SJCRH30 (cell line): ENCODE data around the gene BTF3. TPM values are rescaled to one million over a fixed set of nuclear protein-coding genes. Genes with fewer than 3 reads are reported as not detected.

Experiments
- DNase-seq, 2 experiments: peaks; one replicate each; pipeline ENCODE4 v3.0.0-alpha.2; 2015 to 2020
- H3K27ac ChIP-seq: fragments of 250-450 bp; sonication (Bioruptor Pico); 2 replicates; pipeline ENCODE4 v1.5.1; 2020; ENCODE audit warnings: mild to moderate bottlenecking, moderate library complexity
- H3K27me3 ChIP-seq: fragments of 250-450 bp; sonication (Bioruptor Pico); 2 replicates; pipeline ENCODE4 v1.5.1; 2020; ENCODE audit warnings: mild to moderate bottlenecking, moderate library complexity
- H3K36me3 ChIP-seq: fragments of 250-450 bp; sonication (Bioruptor Pico); 2 replicates; pipeline ENCODE4 v1.5.1; 2020; ENCODE audit warnings: mild to moderate bottlenecking, moderate library complexity
- H3K4me1 ChIP-seq: fragments of 250-450 bp; sonication (Bioruptor Pico); 2 replicates; pipeline ENCODE4 v1.5.1; 2020; ENCODE audit warnings: mild to moderate bottlenecking, moderate library complexity
- H3K4me3 ChIP-seq: fragments of 250-450 bp; sonication (Bioruptor Pico); 2 replicates; pipeline ENCODE4 v1.5.1; 2020; ENCODE audit warnings: mild to moderate bottlenecking, moderate library complexity
- H3K9me3 ChIP-seq: fragments of 250-450 bp; sonication (Bioruptor Pico); replicated peaks from 2 replicates; pipeline ENCODE4 v1.5.1; 2020; ENCODE audit warnings: mild to moderate bottlenecking, moderate library complexity
- total RNA-seq: library from RNA; depleted of rRNA; stranded (reverse); fragments of >200 nt; shearing (Covaris generic); gene quantifications from 2 replicates; pipeline ENCODE4 v1.2.3, GENCODE V29; 2014

BTF3 gene
- total RNA-seq, 1 experiment from 2014 or later = 1,184 TPM

DNA sequence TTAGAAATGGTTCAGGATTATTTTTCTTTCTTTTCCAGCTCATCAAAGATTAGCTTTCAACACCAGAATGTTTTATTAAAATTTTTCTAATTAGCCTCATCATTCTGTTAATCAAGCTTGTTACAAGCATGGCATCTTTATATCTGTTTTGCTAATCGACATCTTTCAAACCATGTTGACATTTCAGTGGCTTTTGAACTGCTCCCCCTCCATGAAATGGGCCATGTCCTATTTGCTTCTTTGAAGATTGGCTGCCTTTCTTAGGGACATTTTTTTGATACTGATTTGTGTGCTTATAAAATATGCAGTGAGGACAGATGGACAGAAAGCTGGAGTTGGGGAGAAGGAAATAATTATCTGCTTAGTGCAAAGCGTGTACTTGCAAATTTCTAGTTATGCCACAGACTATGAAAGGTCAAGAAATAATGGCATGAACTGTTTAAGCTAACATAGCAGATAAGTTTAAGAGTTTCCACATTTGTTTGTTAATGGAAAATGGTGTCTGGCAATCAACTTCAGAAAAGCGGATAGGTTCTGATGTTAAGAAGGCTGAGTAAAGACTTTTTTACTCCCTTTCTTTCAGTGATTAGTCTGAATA, 27.5 kb downstream of the BTF3 start:
- Histone ChIP-seq H3K36me3 (no peaks in the 10 kb centered on the region), H3K9me3 (no peaks in the 10 kb centered on the region), H3K4me3 (no peak overlapping the region)

DNA sequence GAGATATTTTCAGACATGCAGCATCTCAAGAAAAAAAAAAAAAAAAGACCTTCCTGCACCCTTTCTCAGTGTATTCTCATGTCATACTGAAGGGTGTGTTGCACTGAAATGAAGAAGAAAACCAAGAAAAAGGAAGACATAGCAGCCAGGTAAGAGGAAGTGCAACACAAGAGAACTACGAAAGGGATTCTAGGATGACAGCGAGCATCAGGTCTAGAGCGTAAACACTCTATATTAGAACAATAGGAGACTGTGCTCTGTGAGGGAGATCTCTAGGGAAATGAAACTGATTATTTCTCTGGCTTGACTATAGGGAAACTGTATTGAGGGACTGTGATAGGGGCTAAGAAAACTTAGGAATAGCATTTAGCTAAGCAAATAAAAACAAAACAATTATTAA, 30.0 kb downstream of the BTF3 start:
- DNase-seq = no peak
- H3K27me3 ChIP-seq = no peaks in the 10 kb centered on the region
- no peaks in the 10 kb centered on the region for H3K9me3 ChIP-seq
- no peaks in the 10 kb centered on the region for H3K4me1 ChIP-seq
- no peaks in the 10 kb centered on the region for H3K36me3 ChIP-seq
- no peak overlapping the region for H3K27ac ChIP-seq
- H3K4me3 ChIP-seq = no peak overlapping the region

More for the DNA sequence above, 27.5 kb downstream of the BTF3 start:
- no peak for DNase-seq
- Histone ChIP-seq H3K4me1 (no peaks in the 10 kb centered on the region), H3K27me3 (no peaks in the 10 kb centered on the region), H3K27ac (no peak overlapping the region)

DNA sequence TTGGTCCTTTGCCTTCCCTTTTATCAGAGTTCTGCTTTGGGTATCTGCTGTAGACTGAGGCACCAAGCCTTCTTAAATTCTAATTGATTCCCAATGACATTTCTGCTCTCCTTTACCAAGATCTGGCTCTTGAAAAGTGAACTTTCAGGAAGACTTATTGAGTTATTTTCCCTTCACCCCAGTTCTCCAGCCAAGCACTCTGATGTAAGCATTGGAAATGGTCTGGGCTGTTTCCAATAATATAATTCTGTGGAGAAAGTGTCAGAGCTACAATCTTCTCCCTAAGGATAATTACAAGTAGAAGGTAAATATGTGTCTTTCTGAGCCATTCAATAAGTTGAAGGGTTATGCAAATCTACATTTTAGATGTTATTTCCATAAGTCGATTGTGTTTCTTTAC, 30.8 kb downstream of the BTF3 start:
- H3K9me3 ChIP-seq = no peaks in the 10 kb centered on the region
- H3K4me3 ChIP-seq = no peak overlapping the region
- H3K36me3 ChIP-seq = no peaks in the 10 kb centered on the region
- DNase-seq = no peak
- no peaks in the 10 kb centered on the region for H3K4me1 ChIP-seq
- H3K27me3 ChIP-seq = no peaks in the 10 kb centered on the region
- no peak overlapping the region for H3K27ac ChIP-seq

DNA sequence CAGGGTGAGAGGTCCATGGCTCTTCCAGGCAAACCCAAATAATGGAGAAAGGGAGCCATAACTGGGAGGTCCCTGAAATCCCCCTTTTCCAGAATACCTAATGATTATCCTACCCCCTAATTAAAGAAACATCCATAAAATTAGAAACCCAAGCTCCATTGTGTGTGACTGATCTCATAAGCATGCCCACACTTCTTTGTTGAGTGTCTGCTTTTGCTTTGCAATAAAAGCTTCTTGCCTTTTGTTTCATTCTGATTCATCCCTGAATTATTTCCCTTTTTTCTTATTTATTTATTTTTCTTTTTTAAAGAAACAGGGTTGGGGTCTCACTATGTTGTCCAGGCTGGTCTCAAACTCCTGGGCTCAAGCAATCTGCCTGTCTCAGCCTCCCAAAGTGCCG, 33.1 kb downstream of the BTF3 start:
- H3K27ac ChIP-seq = no peak overlapping the region
- no peaks in the 10 kb centered on the region for H3K9me3 ChIP-seq
- no peaks in the 10 kb centered on the region for H3K4me1 ChIP-seq
- no peak overlapping the region for H3K4me3 ChIP-seq
- no peaks in the 10 kb centered on the region for H3K27me3 ChIP-seq
- DNase-seq = no peak
- H3K36me3 ChIP-seq = no peaks in the 10 kb centered on the region

DNA sequence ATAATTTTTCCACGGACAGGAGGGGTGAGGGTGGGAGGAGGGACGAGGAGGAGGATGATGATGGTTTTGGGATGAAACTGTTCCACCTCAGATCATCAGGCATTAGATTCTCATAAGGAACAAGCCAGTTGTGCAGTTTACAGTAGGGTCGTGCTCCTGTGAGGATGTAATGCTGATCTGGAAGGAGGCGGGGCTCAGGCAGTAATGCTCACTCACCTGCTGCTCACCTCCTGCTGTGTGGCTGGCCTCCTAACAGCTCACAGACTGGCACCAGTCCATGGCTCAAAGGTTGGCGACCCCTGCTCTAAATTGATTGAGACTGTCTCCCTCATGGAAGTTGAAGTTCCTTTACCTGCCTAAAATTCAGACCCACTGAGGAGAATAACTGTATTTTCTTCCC, 34.0 kb downstream of the BTF3 start:
- no peak for DNase-seq
- no peaks in the 10 kb centered on the region for H3K4me1 ChIP-seq
- no peaks in the 10 kb centered on the region for H3K36me3 ChIP-seq
- H3K27me3 ChIP-seq = no peaks in the 10 kb centered on the region
- H3K9me3 ChIP-seq = no peaks in the 10 kb centered on the region
- H3K27ac ChIP-seq = no peak overlapping the region
- H3K4me3 ChIP-seq = no peak overlapping the region

DNA sequence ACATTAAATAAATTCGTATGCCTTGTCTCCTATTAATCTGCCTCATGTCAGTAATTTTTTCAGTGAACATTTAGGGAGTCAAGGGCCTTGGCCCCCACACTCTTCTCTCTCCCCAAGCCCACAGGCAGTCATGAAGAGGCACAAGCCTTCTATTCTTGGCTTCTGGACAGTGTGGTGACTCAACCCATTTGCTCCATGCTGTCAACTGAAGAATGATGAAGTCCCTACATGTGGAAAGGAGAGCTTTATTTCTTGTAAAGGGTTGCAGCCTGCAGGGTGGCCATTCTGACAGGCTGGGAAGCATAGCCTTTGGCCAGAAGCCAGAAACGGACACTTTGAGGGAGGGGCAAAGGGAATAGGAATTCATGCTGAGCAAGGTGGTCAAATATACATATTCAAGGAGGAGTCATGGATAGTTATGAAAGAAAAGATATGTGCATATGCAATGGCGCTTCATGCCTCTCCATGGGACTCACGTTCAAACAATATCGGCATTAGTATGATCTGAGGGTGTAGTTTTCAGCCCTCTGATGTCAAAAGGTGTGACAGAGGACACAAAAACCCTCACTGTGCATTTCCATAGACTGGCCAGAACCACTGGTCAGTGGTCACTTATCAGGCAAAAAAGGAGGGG, 35.9 kb downstream of the BTF3 start:
- no peaks in the 10 kb centered on the region for H3K36me3 ChIP-seq
- no peak overlapping the region for H3K4me3 ChIP-seq
- H3K9me3 ChIP-seq = no peaks in the 10 kb centered on the region
- H3K27me3 ChIP-seq = no peaks in the 10 kb centered on the region
- no peak for DNase-seq
- H3K4me1 ChIP-seq = no peaks in the 10 kb centered on the region
- H3K27ac ChIP-seq = no peak overlapping the region

DNA sequence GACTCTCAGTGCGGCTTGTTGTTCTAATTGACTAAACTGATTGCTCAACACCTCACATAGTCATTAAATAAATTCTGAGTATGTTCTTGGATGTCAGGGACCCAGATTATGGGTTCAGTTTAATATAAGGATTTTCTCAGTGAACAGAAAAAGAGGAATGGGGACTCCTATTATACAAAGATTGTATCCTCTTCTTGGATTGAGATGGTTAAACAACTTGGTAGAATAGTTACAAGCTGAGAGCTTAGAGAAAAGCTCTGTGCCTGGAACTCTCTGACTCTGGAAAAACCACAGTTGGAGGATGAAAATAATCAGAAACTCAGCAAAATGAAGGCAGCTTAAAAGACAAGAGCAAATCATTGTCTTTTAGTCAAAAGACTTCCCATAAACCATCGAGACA, 36.7 kb downstream of the BTF3 start:
- Histone ChIP-seq H3K27me3 (no peaks in the 10 kb centered on the region), H3K4me1 (no peaks in the 10 kb centered on the region), H3K4me3 (no peak overlapping the region), H3K27ac (no peak overlapping the region), H3K36me3 (no peaks in the 10 kb centered on the region), H3K9me3 (no peaks in the 10 kb centered on the region)
- no peak for DNase-seq

DNA sequence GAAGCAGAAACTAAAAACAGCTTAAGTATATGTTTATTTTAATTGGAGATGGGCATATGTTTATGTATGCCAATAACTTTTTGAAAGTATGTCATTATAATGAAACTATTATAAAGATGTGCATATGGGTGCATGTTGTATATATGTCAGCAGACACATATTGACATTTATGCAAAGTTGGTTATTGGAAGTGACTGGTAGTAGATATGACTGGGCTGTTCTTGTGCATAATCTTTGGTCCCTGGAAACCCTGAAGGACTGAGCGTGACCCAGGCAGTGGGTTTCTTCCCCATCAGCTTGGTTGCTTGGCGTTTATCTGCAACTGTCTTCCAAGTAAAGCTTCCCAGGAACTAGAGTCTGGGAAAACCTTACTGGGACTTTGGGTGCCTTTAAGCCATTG, 41.5 kb downstream of the BTF3 start:
- no peak for DNase-seq
- H3K27ac ChIP-seq = no peak overlapping the region

DNA sequence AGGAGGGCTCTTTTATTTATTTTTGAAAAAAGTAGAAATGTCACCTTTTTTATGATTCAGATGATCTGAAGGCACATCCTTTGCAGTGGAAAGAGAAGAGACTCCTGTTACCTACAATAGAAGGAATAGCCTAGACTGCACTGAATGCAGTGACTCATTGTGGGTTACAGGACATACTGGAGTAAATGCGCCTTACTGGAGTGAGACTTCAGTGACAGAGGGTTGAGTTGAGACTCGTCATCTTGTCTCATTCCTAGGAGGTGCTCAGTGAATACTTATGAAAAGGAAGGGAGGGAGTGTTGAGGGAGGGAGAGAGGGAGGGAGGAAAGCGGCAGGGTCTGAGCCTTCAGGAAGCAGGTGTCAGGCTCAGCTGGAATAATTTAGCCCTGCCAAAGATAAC, 42.0 kb downstream of the BTF3 start:
- Histone ChIP-seq H3K9me3 (no peaks in the 10 kb centered on the region), H3K27ac (no peak overlapping the region), H3K27me3 (no peaks in the 10 kb centered on the region), H3K36me3 (no peaks in the 10 kb centered on the region), H3K4me1 (no peaks in the 10 kb centered on the region), H3K4me3 (no peak overlapping the region)
- no peak for DNase-seq

More for the DNA sequence above, 41.5 kb downstream of the BTF3 start:
- H3K9me3 ChIP-seq = no peaks in the 10 kb centered on the region
- no peaks in the 10 kb centered on the region for H3K4me1 ChIP-seq
- H3K36me3 ChIP-seq = no peaks in the 10 kb centered on the region
- no peak overlapping the region for H3K4me3 ChIP-seq
- no peaks in the 10 kb centered on the region for H3K27me3 ChIP-seq

DNA sequence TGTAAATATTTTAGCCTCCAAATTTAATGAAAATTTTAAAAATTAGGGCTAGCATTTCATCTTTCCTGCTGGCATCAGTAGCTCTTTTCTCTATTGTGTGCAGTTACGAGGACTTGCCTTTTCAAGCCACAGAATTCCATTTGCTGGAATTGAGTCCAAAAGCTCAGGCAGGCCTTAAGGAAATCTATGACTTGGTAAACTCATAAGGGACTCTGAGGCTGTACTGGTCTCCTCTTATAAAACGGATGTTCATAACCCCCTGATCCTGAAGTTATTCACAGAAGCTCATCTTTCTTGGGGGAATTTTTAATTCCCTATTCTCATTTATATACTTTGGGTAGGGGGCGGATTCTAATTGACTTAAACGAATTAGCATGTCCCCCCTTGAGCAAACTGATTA, 43.8 kb downstream of the BTF3 start:
- no peaks in the 10 kb centered on the region for H3K9me3 ChIP-seq
- H3K36me3 ChIP-seq = no peaks in the 10 kb centered on the region
- no peak overlapping the region for H3K27ac ChIP-seq
- no peaks in the 10 kb centered on the region for H3K27me3 ChIP-seq
- peak overlapping the region; percentile 10; the same call in 1 of the 2 replicates for H3K4me3 ChIP-seq
- DNase-seq = no peak
- no peaks in the 10 kb centered on the region for H3K4me1 ChIP-seq

DNA sequence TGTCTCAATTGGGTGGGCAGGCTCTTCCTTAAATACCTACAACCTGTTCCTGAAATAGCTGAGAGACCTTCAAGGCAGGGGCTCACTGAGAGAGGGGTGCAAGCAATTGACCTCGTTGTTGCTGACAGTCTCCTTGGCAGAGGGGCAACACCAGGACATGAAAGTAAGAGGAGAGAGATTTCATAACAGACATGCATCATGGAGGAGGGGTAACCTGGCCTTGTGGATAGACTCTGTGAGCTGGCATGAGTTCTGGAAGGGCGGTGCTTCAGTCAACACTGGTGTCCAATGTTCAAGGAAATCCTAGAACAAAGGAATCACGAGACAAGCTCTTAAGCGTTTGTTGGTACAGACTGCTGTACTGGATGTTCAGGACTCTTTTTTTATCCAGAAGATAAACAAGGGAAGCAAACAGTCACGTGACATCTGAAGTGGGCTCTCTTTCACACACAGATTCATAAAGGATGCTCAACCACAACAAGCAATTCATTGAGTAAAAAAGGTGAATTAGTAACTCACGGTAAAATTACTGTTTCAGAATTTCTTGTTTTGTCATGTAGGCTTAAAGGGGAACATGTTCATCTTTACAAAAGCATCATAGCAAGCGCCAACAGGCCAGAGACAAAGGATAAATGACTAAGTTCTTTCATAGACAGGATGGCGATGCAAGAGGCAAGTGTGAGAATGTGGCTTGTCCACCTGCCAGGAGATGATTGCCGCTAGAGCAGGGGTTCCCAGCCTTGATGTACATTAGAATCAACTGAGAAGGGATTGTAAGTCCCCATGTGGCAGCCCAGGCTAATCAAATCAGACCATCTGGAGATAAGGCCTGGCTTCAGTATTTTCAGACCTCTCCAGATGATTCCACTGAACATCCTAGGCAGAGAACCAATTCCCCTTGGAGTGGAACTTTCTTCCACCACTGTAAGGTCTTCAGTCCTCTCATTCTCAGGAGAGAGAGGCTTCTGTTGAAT, 46.5 kb downstream of the BTF3 start:
- Histone ChIP-seq H3K4me1 (no peaks in the 10 kb centered on the region), H3K9me3 (no peaks in the 10 kb centered on the region), H3K27ac (no peak overlapping the region), H3K4me3 (no peak overlapping the region), H3K36me3 (no peaks in the 10 kb centered on the region), H3K27me3 (no peaks in the 10 kb centered on the region)
- no peak for DNase-seq

DNA sequence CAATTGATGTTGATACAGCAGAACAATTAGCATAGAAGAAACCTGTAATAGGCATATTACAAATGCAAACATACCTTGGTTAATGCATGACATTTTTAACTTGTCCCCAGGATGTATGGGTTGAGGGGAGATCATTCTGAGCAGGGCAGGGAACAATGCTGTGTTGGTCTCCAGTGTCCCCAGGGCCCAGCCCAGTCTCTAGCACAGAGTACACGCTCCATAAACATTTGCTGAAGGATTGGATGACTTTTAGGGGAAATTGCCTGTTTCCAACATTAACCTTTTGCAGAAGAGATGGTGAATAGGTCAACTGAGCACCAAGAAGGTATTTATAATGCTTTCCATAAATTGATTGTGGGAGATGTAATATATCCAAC, 47.1 kb downstream of the BTF3 start:
- no peaks in the 10 kb centered on the region for H3K9me3 ChIP-seq
- no peaks in the 10 kb centered on the region for H3K27me3 ChIP-seq
- no peak for DNase-seq
- no peak overlapping the region for H3K4me3 ChIP-seq
- no peak overlapping the region for H3K27ac ChIP-seq
- no peaks in the 10 kb centered on the region for H3K4me1 ChIP-seq
- no peaks in the 10 kb centered on the region for H3K36me3 ChIP-seq

DNA sequence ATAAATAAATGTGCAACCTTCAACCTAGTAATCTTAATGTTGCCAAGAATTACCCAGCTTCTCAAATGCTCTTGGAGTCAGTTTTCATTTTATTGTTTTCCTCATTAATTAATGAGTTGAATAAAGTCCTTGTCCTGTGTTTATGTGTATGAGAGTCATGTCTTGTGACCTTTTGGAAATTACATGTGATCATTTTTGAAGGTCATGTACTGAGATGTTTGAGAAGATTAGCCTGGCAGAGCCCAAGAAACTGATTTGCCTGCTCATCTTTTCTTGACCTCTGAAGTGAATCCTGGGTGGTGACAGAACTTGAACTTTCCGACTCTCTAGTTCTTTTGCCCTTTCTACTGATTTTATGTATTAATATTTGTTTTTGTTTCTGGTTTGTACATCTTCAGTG, 51.8 kb downstream of the BTF3 start:
- Histone ChIP-seq H3K27me3 (no peaks in the 10 kb centered on the region), H3K4me3 (no peak overlapping the region)
- DNase-seq = no peak

DNA sequence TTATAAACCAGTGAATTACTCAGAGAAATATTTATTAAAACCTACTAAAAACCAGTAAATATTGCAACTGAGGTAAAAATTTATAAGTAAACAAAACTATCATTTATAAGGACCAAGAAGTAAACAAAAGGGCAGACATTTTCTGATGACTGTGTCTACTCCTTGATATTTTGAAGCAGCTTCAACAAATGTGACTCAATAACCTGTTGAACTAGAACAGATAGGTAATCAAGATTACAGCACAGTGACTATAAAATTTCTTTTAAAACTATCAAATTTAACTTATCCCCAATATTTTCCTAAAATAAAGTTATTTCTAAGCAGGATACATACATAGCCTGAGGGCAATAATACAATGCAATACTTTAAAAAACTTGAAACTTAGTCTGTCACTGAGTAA, 54.4 kb downstream of the BTF3 start:
- H3K9me3 ChIP-seq = no peaks in the 10 kb centered on the region
- no peak for DNase-seq
- no peaks in the 10 kb centered on the region for H3K4me1 ChIP-seq
- H3K27ac ChIP-seq = no peak overlapping the region
- H3K27me3 ChIP-seq = no peaks in the 10 kb centered on the region
- no peak overlapping the region for H3K4me3 ChIP-seq
- peaks cover 4% of the 10 kb centered on the region; the same call in 1 of the 2 replicates for H3K36me3 ChIP-seq

More for the DNA sequence above, 51.8 kb downstream of the BTF3 start:
- H3K36me3 ChIP-seq = peaks cover 4% of the 10 kb centered on the region; the same call in 1 of the 2 replicates
- H3K4me1 ChIP-seq = no peaks in the 10 kb centered on the region
- no peak overlapping the region for H3K27ac ChIP-seq
- no peaks in the 10 kb centered on the region for H3K9me3 ChIP-seq
